Osteoblast (primary cell): ENCODE measurements around the gene SEMA3C. TPM values are rescaled to one million over a fixed set of nuclear protein-coding genes. Genes with fewer than 3 reads are reported as not detected.

Source experiments
- DNase-seq: peaks from one replicate; pipeline ENCODE4 v3.0.0; 2011; ENCODE audit warnings: low spot score, mixed read lengths; ENCODE audit not compliant: insufficient read length; ENCODE audit errors: missing footprints
- H2AFZ ChIP-seq: 2 replicates; pipeline ENCODE4 v1.6.0; 2011; ENCODE audit warnings: mild to moderate bottlenecking, low read length
- H3K27ac ChIP-seq: 2 replicates; pipeline ENCODE4 v1.5.1; 2011; ENCODE audit warnings: mild to moderate bottlenecking, low read depth, low read length, moderate library complexity
- H3K27me3 ChIP-seq: 2 replicates; pipeline ENCODE4 v1.6.0; 2012; ENCODE audit warnings: mild to moderate bottlenecking, control low read depth, inconsistent platforms, low read length, moderate library complexity; ENCODE audit not compliant: insufficient read depth
- H3K36me3 ChIP-seq: 2 replicates; pipeline ENCODE4 v1.5.1; 2011; ENCODE audit warnings: mild to moderate bottlenecking, low read length, control low read depth, moderate library complexity; ENCODE audit not compliant: insufficient read depth
- H3K4me1 ChIP-seq: 2 replicates; pipeline ENCODE4 v1.5.1; 2011; ENCODE audit warnings: mild to moderate bottlenecking, low read length, control low read depth, moderate library complexity; ENCODE audit not compliant: insufficient read depth
- H3K4me2 ChIP-seq: 2 replicates; pipeline ENCODE4 v1.6.0; 2011; ENCODE audit warnings: mild to moderate bottlenecking, low read length; ENCODE audit not compliant: insufficient read depth
- H3K4me3 ChIP-seq: fragments of 200-600 bp; sonication (generic); 3 replicates; pipeline ENCODE4 v1.5.1; 2012; ENCODE audit warnings: mild to moderate bottlenecking, low read length, inconsistent platforms; ENCODE audit not compliant: insufficient read depth
- H3K79me2 ChIP-seq: 2 replicates; pipeline ENCODE4 v1.6.0; 2012; ENCODE audit warnings: mild to moderate bottlenecking, low read length, control low read depth, inconsistent platforms; ENCODE audit not compliant: insufficient read depth
- H3K9me3 ChIP-seq: 2 replicates; pipeline ENCODE4 v1.5.1; 2011; ENCODE audit warnings: low read depth, low read length, control low read depth
- H4K20me1 ChIP-seq: 2 replicates; pipeline ENCODE4 v1.6.0; 2012; ENCODE audit warnings: mild to moderate bottlenecking, low read length, control low read depth; ENCODE audit not compliant: insufficient read depth
- total RNA-seq: library from RNA; depleted of rRNA; stranded (reverse); fragments of >200 nt; gene quantifications from 2 replicates; pipeline ENCODE4 v1.2.3, GENCODE V29; 2012
- TF ChIP-seq, protein P1 (sequence below): IDR thresholded peaks from 2 replicates; pipeline ENCODE4 v1.5.1; 2011; ENCODE audit warnings: mild to moderate bottlenecking, low read depth, low read length, moderate library complexity; ENCODE audit errors: extremely low read depth

The SEMA3C gene
- total RNA-seq, 1 donor: 388 TPM

DNA sequence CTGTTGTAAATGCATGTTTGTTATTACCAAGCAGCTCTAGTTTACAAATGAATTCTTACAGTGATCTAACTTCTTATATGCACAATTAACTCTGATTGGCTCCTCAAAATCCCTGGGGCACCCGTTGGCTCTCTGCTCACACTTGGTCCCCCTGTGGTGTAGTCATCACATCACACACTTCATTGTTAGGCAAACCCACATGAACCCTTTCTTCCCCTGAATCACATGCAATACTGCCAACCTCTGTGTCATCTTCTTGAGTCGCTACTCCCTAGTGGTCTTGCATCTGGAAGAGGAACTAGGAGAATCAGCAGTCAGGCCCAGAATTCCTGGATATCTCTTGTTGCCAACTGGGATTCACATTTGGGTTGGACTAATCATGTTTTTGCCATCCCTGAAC is 207.3 kb downstream of the SEMA3C start:
- Histone ChIP-seq H2AFZ (no peak overlapping the region), H3K4me3 (no peak overlapping the region), H3K79me2 (no peaks in the 10 kb centered on the region), H3K4me2 (no peak overlapping the region), H4K20me1 (no peaks in the 10 kb centered on the region), H3K36me3 (no peaks in the 10 kb centered on the region), H3K27ac (no peak overlapping the region), H3K9me3 (no peaks in the 10 kb centered on the region), H3K4me1 (peaks cover 11% of the 10 kb centered on the region), H3K27me3 (no peaks in the 10 kb centered on the region)
- DNase-seq: peak; percentile 64
- TF ChIP-seq, protein P1, sequence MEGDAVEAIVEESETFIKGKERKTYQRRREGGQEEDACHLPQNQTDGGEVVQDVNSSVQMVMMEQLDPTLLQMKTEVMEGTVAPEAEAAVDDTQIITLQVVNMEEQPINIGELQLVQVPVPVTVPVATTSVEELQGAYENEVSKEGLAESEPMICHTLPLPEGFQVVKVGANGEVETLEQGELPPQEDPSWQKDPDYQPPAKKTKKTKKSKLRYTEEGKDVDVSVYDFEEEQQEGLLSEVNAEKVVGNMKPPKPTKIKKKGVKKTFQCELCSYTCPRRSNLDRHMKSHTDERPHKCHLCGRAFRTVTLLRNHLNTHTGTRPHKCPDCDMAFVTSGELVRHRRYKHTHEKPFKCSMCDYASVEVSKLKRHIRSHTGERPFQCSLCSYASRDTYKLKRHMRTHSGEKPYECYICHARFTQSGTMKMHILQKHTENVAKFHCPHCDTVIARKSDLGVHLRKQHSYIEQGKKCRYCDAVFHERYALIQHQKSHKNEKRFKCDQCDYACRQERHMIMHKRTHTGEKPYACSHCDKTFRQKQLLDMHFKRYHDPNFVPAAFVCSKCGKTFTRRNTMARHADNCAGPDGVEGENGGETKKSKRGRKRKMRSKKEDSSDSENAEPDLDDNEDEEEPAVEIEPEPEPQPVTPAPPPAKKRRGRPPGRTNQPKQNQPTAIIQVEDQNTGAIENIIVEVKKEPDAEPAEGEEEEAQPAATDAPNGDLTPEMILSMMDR: no peak

DNA sequence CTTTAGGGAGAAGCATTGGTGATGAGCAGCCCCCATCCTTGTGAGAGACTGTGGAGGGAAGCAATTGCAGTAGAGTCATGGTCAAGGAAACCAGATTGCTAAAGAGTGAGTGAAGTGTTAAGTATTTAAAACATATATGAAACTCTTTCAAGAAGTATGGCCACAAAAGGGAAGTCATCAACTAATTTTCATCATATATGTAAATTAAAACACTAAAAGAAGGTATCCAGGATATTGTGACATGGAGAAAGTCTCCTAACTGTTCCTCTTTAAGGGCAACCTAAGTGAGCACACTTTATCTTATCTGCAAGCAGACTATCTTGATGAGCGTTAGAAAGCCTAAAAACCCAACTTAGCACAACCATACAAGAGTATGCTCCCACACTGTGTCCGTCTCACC is 210.7 kb downstream of the SEMA3C start:
- Histone ChIP-seq H3K36me3 (no peaks in the 10 kb centered on the region), H3K4me3 (no peak overlapping the region), H3K4me1 (peaks cover 11% of the 10 kb centered on the region), H3K27me3 (no peaks in the 10 kb centered on the region), H3K4me2 (no peak overlapping the region), H2AFZ (no peak overlapping the region), H3K27ac (no peak overlapping the region), H3K9me3 (no peaks in the 10 kb centered on the region), H4K20me1 (no peaks in the 10 kb centered on the region), H3K79me2 (no peaks in the 10 kb centered on the region)
- TF ChIP-seq, protein P1: no peak
- no peak for DNase-seq

DNA sequence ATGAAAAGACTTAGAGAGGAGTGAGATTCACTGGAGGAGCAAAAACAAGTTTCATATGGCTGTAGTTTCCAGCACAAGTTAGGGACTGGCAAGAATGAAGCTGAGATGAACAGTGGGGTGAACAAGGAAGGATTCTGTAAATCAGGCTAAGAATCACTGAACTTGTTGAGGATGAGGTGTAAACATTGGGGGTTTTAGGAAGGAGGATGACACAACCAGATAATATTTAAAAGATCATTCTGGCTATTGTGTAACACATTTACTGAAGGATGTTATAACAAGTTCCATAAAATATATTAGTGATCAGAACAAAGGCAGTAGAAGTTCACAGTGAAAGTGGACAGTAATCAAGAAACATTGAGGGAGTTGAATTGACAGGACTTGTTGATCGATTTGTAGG is 211.5 kb downstream of the SEMA3C start:
- TF ChIP-seq, protein P1: no peak
- Histone ChIP-seq H3K79me2 (no peaks in the 10 kb centered on the region), H3K36me3 (no peaks in the 10 kb centered on the region), H3K4me1 (peaks cover 11% of the 10 kb centered on the region), H4K20me1 (no peaks in the 10 kb centered on the region), H3K9me3 (no peaks in the 10 kb centered on the region), H3K27ac (no peak overlapping the region), H3K27me3 (no peaks in the 10 kb centered on the region), H3K4me3 (no peak overlapping the region), H2AFZ (peak overlapping the region; percentile 54), H3K4me2 (no peak overlapping the region)
- DNase-seq: no peak

DNA sequence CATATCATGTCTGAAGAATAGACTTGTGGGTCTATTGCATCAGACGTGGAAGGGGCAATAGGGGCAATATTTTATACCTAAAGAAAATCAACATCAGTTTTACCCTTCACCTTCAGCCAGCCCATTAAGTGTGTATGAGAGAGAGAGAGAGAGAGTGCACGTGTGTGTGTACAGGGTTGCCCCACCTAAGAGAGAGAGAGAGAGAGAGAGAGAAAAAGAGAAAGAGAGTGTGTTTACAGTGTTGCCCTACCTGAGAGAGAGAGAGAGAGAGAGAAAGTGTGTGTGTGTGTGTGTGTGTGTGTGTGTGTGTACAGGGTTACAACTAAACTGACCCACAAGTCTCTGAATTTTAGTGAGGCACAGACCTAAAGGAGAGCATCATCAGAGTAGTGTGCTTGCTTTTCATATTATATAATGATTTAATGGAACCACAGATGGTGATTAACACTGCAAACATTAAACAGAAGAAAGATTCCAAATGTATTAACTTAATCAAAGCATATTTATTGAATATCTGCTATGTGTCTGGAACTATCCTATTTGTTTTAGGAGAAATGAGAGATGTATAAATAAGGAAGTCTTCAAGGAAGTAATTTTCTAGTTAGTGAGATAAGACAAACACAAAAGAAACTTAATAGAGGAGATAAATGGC is 213.6 kb downstream of the SEMA3C start:
- H3K4me2 ChIP-seq: no peak overlapping the region
- H3K79me2 ChIP-seq: no peaks in the 10 kb centered on the region
- H2AFZ ChIP-seq: peak overlapping the region; percentile 3
- no peaks in the 10 kb centered on the region for H3K36me3 ChIP-seq
- no peaks in the 10 kb centered on the region for H3K27me3 ChIP-seq
- no peaks in the 10 kb centered on the region for H4K20me1 ChIP-seq
- no peak for DNase-seq
- TF ChIP-seq, protein P1: no peak
- peaks cover 6% of the 10 kb centered on the region for H3K4me1 ChIP-seq
- no peak overlapping the region for H3K4me3 ChIP-seq
- no peak overlapping the region for H3K27ac ChIP-seq
- no peaks in the 10 kb centered on the region for H3K9me3 ChIP-seq
